Endodermal cell (in vitro differentiated cells): ENCODE results near the gene FBH1. TPM values are rescaled to one million over a fixed set of nuclear protein-coding genes. Genes with fewer than 3 reads are reported as not detected.

Source experiments
- DNase-seq: peaks from one replicate; pipeline ENCODE4 v3.0.0-alpha.2; 2017
- H3K27ac ChIP-seq: 2 replicates; pipeline ENCODE4 v1.5.1; 2013; ENCODE audit warnings: mild to moderate bottlenecking, low read depth, low read length, moderate library complexity
- H3K27me3 ChIP-seq: 2 replicates; pipeline ENCODE4 v1.6.1; 2013; ENCODE audit warnings: mild to moderate bottlenecking, low read length, moderate library complexity; ENCODE audit not compliant: insufficient read depth, control insufficient read depth, poor library complexity, severe bottlenecking
- H3K36me3 ChIP-seq: 2 replicates; pipeline ENCODE4 v1.7.0; 2013; ENCODE audit warnings: mild to moderate bottlenecking, low read length, moderate library complexity; ENCODE audit not compliant: control insufficient read depth, insufficient read depth
- H3K4me1 ChIP-seq: one replicate; pipeline ENCODE4 v1.7.0; 2013; ENCODE audit warnings: low read length; ENCODE audit not compliant: control insufficient read depth, insufficient read depth
- H3K4me3 ChIP-seq: 2 replicates; pipeline ENCODE4 v1.5.1; 2013; ENCODE audit warnings: mild to moderate bottlenecking, low read length, moderate library complexity
- H3K9ac ChIP-seq: 2 replicates; pipeline ENCODE4 v1.6.1; 2013; ENCODE audit warnings: mild to moderate bottlenecking, low read length, moderate library complexity; ENCODE audit not compliant: poor library complexity, severe bottlenecking; ENCODE audit errors: extremely low read depth
- H3K9me3 ChIP-seq: 2 replicates; pipeline ENCODE4 v1.6.1; 2013; ENCODE audit warnings: mild to moderate bottlenecking, low read length, moderate library complexity; ENCODE audit not compliant: control insufficient read depth
- H3K27ac Mint-ChIP-seq: 2 replicates; pipeline ENCODE4 v1.8.0; 2020; ENCODE audit warnings: mixed read lengths
- H3K27me3 Mint-ChIP-seq: 2 replicates; pipeline ENCODE4 v1.8.0; 2021; ENCODE audit warnings: mild to moderate bottlenecking, mixed read lengths; ENCODE audit not compliant: insufficient read depth
- H3K36me3 Mint-ChIP-seq: 2 replicates; pipeline ENCODE4 v1.8.0; 2020; ENCODE audit warnings: low read depth, mixed read lengths
- H3K4me1 Mint-ChIP-seq: 2 replicates; pipeline ENCODE4 v1.8.0; 2020; ENCODE audit warnings: mixed read lengths
- H3K4me3 Mint-ChIP-seq: 2 replicates; pipeline ENCODE4 v1.8.0; 2020; ENCODE audit warnings: mild to moderate bottlenecking, moderate library complexity, mixed read lengths
- H3K9me3 Mint-ChIP-seq: 2 replicates; pipeline ENCODE4 v1.8.0; 2020; ENCODE audit warnings: mild to moderate bottlenecking, mixed read lengths
- WGBS, 2 experiments: methylation state at CpG; one replicate each; pipeline versions ENCODE4 v1.1.5 to v1.1.7; 2013; ENCODE audit warnings: missing lambda C conversion rate in 2 of 2, mixed read lengths in 1 of 2; ENCODE audit not compliant: insufficient coverage in 1 of 2, insufficient read length in 1 of 2; 5-methylcytosine and 5-hydroxymethylcytosine counted together
- total RNA-seq, 2 donors: library from RNA; stranded (reverse); fragmentation: NEBNext Ultra II Directional in 1 of 2; extraction: Animal tissue kit (Norgen Biotek cat#: 25700) in 1 of 2; gene quantifications; 2 replicates in 1 of 2; 3 replicates in 1 of 2; pipeline ENCODE4 v1.2.1, GENCODE V29; 2021
- TF ChIP-seq, protein P1 (sequence below): fragments of 200-600 bp; sonication (generic); conservative IDR thresholded peaks from 2 replicates; pipeline ENCODE4 v1.5.0; 2021; ENCODE audit warnings: antibody characterized with exemption, mild to moderate bottlenecking

Gene FBH1
- total RNA-seq, 2 donors from 2014 or later = 61.1 to 71.6 TPM

DNA sequence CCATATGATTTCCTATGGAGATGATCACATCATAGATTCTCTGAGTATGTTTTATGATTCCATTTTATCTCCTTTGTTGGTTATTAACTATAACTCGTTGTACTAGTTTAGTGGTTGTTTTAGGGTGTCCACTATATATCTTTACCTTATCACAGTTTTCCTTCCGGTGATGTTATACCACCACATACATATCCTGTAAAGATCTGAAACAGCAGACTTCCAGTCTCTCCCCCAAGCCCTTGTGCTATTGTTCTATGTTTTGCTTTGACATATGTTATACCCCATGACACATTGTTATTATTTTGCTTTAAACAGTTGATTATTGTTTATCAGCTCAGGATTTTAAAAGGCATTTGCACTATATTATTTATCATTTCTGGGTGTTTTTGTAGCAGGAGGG lies 80.0 kb downstream of the FBH1 start:
- H3K4me3 Mint-ChIP-seq = no peak overlapping the region
- 96 to 100% methylated on average over 1 to 2 of the region's 2 CpGs for WGBS, 2 experiments
- TF ChIP-seq, protein P1, sequence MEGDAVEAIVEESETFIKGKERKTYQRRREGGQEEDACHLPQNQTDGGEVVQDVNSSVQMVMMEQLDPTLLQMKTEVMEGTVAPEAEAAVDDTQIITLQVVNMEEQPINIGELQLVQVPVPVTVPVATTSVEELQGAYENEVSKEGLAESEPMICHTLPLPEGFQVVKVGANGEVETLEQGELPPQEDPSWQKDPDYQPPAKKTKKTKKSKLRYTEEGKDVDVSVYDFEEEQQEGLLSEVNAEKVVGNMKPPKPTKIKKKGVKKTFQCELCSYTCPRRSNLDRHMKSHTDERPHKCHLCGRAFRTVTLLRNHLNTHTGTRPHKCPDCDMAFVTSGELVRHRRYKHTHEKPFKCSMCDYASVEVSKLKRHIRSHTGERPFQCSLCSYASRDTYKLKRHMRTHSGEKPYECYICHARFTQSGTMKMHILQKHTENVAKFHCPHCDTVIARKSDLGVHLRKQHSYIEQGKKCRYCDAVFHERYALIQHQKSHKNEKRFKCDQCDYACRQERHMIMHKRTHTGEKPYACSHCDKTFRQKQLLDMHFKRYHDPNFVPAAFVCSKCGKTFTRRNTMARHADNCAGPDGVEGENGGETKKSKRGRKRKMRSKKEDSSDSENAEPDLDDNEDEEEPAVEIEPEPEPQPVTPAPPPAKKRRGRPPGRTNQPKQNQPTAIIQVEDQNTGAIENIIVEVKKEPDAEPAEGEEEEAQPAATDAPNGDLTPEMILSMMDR = no peak
- H3K9me3 ChIP-seq = no peaks in the 10 kb centered on the region
- no peak for DNase-seq
- no peaks in the 10 kb centered on the region for H3K36me3 ChIP-seq
- no peaks in the 10 kb centered on the region for H3K4me1 ChIP-seq
- H3K27ac ChIP-seq = no peak overlapping the region
- H3K9ac ChIP-seq = no peak overlapping the region
- no peak overlapping the region for H3K27ac Mint-ChIP-seq
- no peaks in the 10 kb centered on the region for H3K9me3 Mint-ChIP-seq
- no peaks in the 10 kb centered on the region for H3K36me3 Mint-ChIP-seq
- no peak overlapping the region for H3K4me3 ChIP-seq
- peaks cover 2% of the 10 kb centered on the region for H3K27me3 Mint-ChIP-seq
- H3K27me3 ChIP-seq = no peaks in the 10 kb centered on the region
- H3K4me1 Mint-ChIP-seq = no peaks in the 10 kb centered on the region

DNA sequence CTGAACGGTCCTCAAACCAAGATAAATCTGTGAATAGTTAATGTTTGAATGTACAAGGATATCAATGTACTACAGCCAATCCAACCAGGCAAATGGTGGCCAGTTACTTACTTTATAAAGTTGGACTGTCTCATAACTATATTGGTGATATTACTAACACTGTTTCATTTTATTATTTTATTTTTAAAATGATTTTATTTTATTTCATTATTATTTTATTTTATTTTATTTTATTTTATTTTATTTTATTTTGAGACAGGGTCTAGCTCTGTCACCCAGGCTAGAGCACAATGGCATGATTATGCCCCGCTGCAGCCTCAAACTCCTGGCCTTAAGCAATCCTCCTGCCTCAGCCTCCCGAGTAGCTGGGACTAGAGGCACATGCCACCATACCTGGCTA lies 80.5 kb downstream of the FBH1 start:
- 78 to 94% methylated on average over 2 to 3 of the region's 3 CpGs for WGBS, 2 experiments

DNA sequence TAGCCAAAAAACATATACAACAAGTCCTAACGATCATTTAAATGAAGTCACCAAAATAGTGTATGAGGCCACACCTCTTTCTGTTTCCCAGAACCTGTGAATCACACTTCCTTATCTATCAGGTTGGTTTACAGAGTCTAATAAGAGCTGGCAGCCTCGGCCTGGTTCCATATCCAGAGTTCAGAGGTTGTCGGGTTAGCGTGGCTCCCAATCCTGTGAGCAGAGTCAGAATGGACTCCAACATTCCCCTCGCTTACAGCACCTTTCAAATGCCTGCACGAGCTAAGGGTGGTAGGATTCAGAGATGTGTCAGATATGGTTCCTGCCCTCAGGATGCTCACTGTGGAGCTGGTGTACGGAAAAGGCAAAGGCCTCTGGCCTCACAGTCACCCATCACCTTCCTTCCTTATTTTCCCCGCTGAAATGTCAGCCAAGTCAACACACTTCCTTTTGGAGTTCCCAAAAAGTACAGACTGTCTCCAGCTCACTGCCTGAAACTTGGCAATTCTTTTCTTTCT lies 81.3 kb downstream of the FBH1 start:
- Histone ChIP-seq H3K4me1 (no peaks in the 10 kb centered on the region), H3K27ac (no peak overlapping the region)

More for the DNA sequence above, 80.5 kb downstream of the FBH1 start:
- Histone ChIP-seq H3K27me3 (peaks cover 4% of the 10 kb centered on the region), H3K9ac (no peak overlapping the region), H3K4me1 (no peaks in the 10 kb centered on the region), H3K9me3 (no peaks in the 10 kb centered on the region), H3K27ac (no peak overlapping the region), H3K36me3 (no peaks in the 10 kb centered on the region), H3K4me3 (no peak overlapping the region)
- Mint-ChIP-seq H3K27me3 (peaks cover 7% of the 10 kb centered on the region), H3K36me3 (no peaks in the 10 kb centered on the region), H3K9me3 (no peaks in the 10 kb centered on the region), H3K4me1 (no peaks in the 10 kb centered on the region), H3K4me3 (no peak overlapping the region), H3K27ac (no peak overlapping the region)
- TF ChIP-seq, protein P1 = no peak
- no peak for DNase-seq

More for the DNA sequence above, 81.3 kb downstream of the FBH1 start:
- H3K4me3 ChIP-seq = no peak overlapping the region
- Mint-ChIP-seq H3K9me3 (no peaks in the 10 kb centered on the region), H3K27me3 (peaks cover 15% of the 10 kb centered on the region), H3K4me3 (no peak overlapping the region), H3K36me3 (no peaks in the 10 kb centered on the region), H3K4me1 (peaks cover 1% of the 10 kb centered on the region), H3K27ac (no peak overlapping the region)
- no peak for DNase-seq
- H3K27me3 ChIP-seq = peaks cover 12% of the 10 kb centered on the region
- WGBS, 2 experiments = 90 to 91% methylated on average over 6 to 8 of the region's 8 CpGs
- H3K9me3 ChIP-seq = no peaks in the 10 kb centered on the region
- TF ChIP-seq, protein P1 = no peak
- no peak overlapping the region for H3K9ac ChIP-seq
- no peaks in the 10 kb centered on the region for H3K36me3 ChIP-seq
